OCI-LY7 (cell line): ENCODE results near the gene PCGF3. TPM values are rescaled to one million over a fixed set of nuclear protein-coding genes. Genes with fewer than 3 reads are reported as not detected.

ENCODE experiments used
- BruUV-seq: library from RNA; stranded (reverse); fragments of 400-500 nt; replicated peaks from 2 replicates; lab custom pipeline; 2021; lab: Mats Ljungman, UMichigan
- CTCF ChIA-PET: fragments of 300-600 bp; sonication (Branson Sonifier 250); formaldehyde crosslinking; loops from one replicate; lab custom pipeline; 2022; ENCODE audit warnings: antibody characterized with exemption; ENCODE audit not compliant: unreplicated experiment; lab: Charles Lee
- POLR2A ChIA-PET: fragments of 300-600 bp; sonication (Branson Sonifier 250); formaldehyde crosslinking; loops from one replicate; lab custom pipeline; 2022; ENCODE audit warnings: antibody characterized with exemption; lab: Charles Lee
- DNase-seq: peaks from one replicate; pipeline ENCODE4 v3.0.0-alpha.2; 2015; ENCODE audit warnings: low spot score
- H2AFZ ChIP-seq: fragments of 200-600 bp; sonication (generic), shearing (Covaris generic); 2 replicates; pipeline ENCODE4 v1.6.1; 2014; ENCODE audit warnings: mild to moderate bottlenecking, antibody characterized with exemption, low read length, moderate library complexity
- H3K27ac ChIP-seq: fragments of 200-600 bp; sonication (generic); 2 replicates; pipeline ENCODE4 v1.5.1; 2014; ENCODE audit warnings: mixed run types, low read depth, mild to moderate bottlenecking, moderate library complexity, low read length, inconsistent platforms; ENCODE audit not compliant: poor library complexity, severe bottlenecking
- H3K36me3 ChIP-seq: fragments of 200-600 bp; sonication (generic); 2 replicates; pipeline ENCODE4 v1.6.1; 2014; ENCODE audit warnings: mild to moderate bottlenecking, antibody characterized with exemption, low read length, moderate library complexity, mixed read lengths; ENCODE audit not compliant: insufficient read depth
- H3K4me1 ChIP-seq: fragments of 200-600 bp; sonication (generic); 2 replicates; pipeline ENCODE4 v1.5.1; 2014; ENCODE audit warnings: mild to moderate bottlenecking, low read length; ENCODE audit not compliant: insufficient read depth, poor library complexity, severe bottlenecking
- H3K4me2 ChIP-seq: fragments of 200-600 bp; sonication (generic); 2 replicates; pipeline ENCODE4 v1.6.1; 2014; ENCODE audit warnings: mild to moderate bottlenecking, low read length
- H3K4me3 ChIP-seq: fragments of 200-600 bp; sonication (generic); 2 replicates; pipeline ENCODE4 v1.5.1; 2014; ENCODE audit warnings: mild to moderate bottlenecking, low read depth, low read length; ENCODE audit not compliant: poor library complexity, severe bottlenecking
- H3K79me2 ChIP-seq: fragments of 200-600 bp; sonication (generic); 2 replicates; pipeline ENCODE4 v1.6.1; 2016; ENCODE audit warnings: low read depth, mild to moderate bottlenecking, low read length, moderate library complexity, mixed read lengths; ENCODE audit not compliant: insufficient read depth
- H3K9me2 ChIP-seq: fragments of 200-600 bp; sonication (generic); 2 replicates; pipeline ENCODE4 v1.6.1; 2016; ENCODE audit warnings: mild to moderate bottlenecking, low read length, mixed read lengths; ENCODE audit not compliant: insufficient read depth
- H3K9me3 ChIP-seq: fragments of 200-600 bp; sonication (generic); 2 replicates; pipeline ENCODE4 v1.6.1; 2014; ENCODE audit warnings: mild to moderate bottlenecking, mixed run types, low read length, mixed read lengths
- H4K20me1 ChIP-seq: fragments of 200-600 bp; sonication (generic); 2 replicates; pipeline ENCODE4 v1.6.1; 2014; ENCODE audit warnings: mild to moderate bottlenecking, antibody characterized with exemption, low read length, moderate library complexity, mixed read lengths; ENCODE audit not compliant: insufficient read depth
- CTCF ChIP-seq: fragments of 200-600 bp; sonication (generic); conservative IDR thresholded peaks from 2 replicates; pipeline ENCODE4 v1.5.1; 2014; ENCODE audit warnings: mild to moderate bottlenecking, antibody characterized with exemption, low read length, moderate library complexity, mixed read lengths
- EZH2phosphoT487 ChIP-seq: fragments of 200-600 bp; sonication (generic); IDR thresholded peaks from 2 replicates; pipeline ENCODE4 v1.6.1; 2018; ENCODE audit warnings: low read depth, borderline replicate concordance, mild to moderate bottlenecking, mixed run types, antibody characterized with exemption, low read length, moderate library complexity, mixed read lengths
- intact Hi-C: fragments of 100-400 bp; cut with micrococcal nuclease; formaldehyde crosslinking; loops from one replicate; pipeline ENCODE4 v1.10.0; 2022; ENCODE audit not compliant: unreplicated experiment
- total RNA-seq, 2 experiments: library from RNA; depleted of rRNA in 1 of 2; stranded (reverse); fragments of >200 nt in 1 of 2; shearing (Covaris generic) in 1 of 2; gene quantifications; 2 replicates each; pipeline ENCODE4 v1.2.3, GENCODE V29; 2014 to 2022

Gene PCGF3
- total RNA-seq, 2 experiments from 2014 or later: 33.8 to 50.2 TPM

- H3K36me3 ChIP-seq: peaks cover 28% of the 10 kb centered on the region
- H3K9me3 ChIP-seq: no peaks in the 10 kb centered on the region
- no peak overlapping the region for H3K27ac ChIP-seq
- no TSS peak for BruUV-seq
- intact Hi-C loops: no loop called here
- H3K4me3 ChIP-seq: no peak overlapping the region
- no peak for DNase-seq
- no peaks in the 10 kb centered on the region for H4K20me1 ChIP-seq
- ChIA-PET CTCF (no interaction called here), POLR2A (no interaction called here)
- H2AFZ ChIP-seq: no peak overlapping the region
- H3K79me2 ChIP-seq: no peaks in the 10 kb centered on the region
- TF ChIP-seq EZH2phosphoT487: no peak
- no peak for TF ChIP-seq CTCF
- H3K9me2 ChIP-seq: no peaks in the 10 kb centered on the region
- no peaks in the 10 kb centered on the region for H3K4me1 ChIP-seq
- no peak overlapping the region for H3K4me2 ChIP-seq
These were observed 14.7 kb downstream of the PCGF3 start for GRCh38 chr4:720111-720860.

GRCh38 chr4:721261-722168 is 15.9 kb downstream of the PCGF3 start:
- Histone ChIP-seq H2AFZ (no peak overlapping the region), H3K9me3 (no peaks in the 10 kb centered on the region), H3K4me1 (no peaks in the 10 kb centered on the region), H3K9me2 (no peaks in the 10 kb centered on the region), H3K79me2 (no peaks in the 10 kb centered on the region), H4K20me1 (no peaks in the 10 kb centered on the region), H3K4me2 (no peak overlapping the region), H3K36me3 (peaks cover 28% of the 10 kb centered on the region), H3K27ac (no peak overlapping the region), H3K4me3 (no peak overlapping the region)
- POLR2A ChIA-PET: no interaction called here
- CTCF ChIA-PET: no interaction called here
- no TSS peak for BruUV-seq
- intact Hi-C loops: no loop called here
- no peak for TF ChIP-seq EZH2phosphoT487
- no peak for TF ChIP-seq CTCF
- no peak for DNase-seq
